Activated T-helper 1 cell treated with anti-CD3 and anti-CD28 coated beads, Interleukin-12 subunit alpha, Interleukin-12 subunit beta, Interleukin-2, Interleukin-4 antibody, amounts not matched to agents 30 ng/mL and 10 ng/mL and 1 ng/mL, durations not matched to agents 14 hours and 24 hours and 36 hours (primary cell): ENCODE data around the gene UTP14A. TPM values are rescaled to one million over a fixed set of nuclear protein-coding genes. Genes with fewer than 3 reads are reported as not detected.

Experiments
- DNase-seq: peaks from one replicate; pipeline ENCODE4 v3.0.0; 2021; ENCODE audit warnings: low spot score
- H3K27ac Mint-ChIP-seq: one replicate; pipeline ENCODE4 v1.8.0; 2021; ENCODE audit warnings: mild to moderate bottlenecking, mixed read lengths
- H3K27me3 Mint-ChIP-seq: one replicate; pipeline ENCODE4 v1.8.0; 2022; ENCODE audit warnings: mild to moderate bottlenecking, moderate library complexity, mixed read lengths; ENCODE audit not compliant: insufficient read depth
- H3K36me3 Mint-ChIP-seq: one replicate; pipeline ENCODE4 v1.8.0; 2021; ENCODE audit warnings: low read depth, mixed read lengths
- H3K4me1 Mint-ChIP-seq: one replicate; pipeline ENCODE4 v1.8.0; 2021; ENCODE audit warnings: low read depth, mixed read lengths
- H3K4me3 Mint-ChIP-seq: one replicate; pipeline ENCODE4 v1.8.0; 2021; ENCODE audit warnings: mild to moderate bottlenecking, moderate library complexity, mixed read lengths
- H3K9me3 Mint-ChIP-seq: one replicate; pipeline ENCODE4 v1.8.0; 2021; ENCODE audit warnings: mixed read lengths
- intact Hi-C: fragments of 100-400 bp; cut with micrococcal nuclease; formaldehyde crosslinking; loops from one replicate; pipeline ENCODE4 v1.15.1; 2024
- total RNA-seq: library from RNA; stranded (reverse); gene quantifications from 2 replicates; pipeline ENCODE4 v1.2.3, GENCODE V29; 2022

The UTP14A gene
- total RNA-seq, 1 donor from 2014 or later: 62.4 TPM

GRCh38 chrX:129931411-129932015 is 25.5 kb downstream of the UTP14A start:
- H3K4me1 Mint-ChIP-seq: peaks cover 5% of the 10 kb centered on the region

DNA sequence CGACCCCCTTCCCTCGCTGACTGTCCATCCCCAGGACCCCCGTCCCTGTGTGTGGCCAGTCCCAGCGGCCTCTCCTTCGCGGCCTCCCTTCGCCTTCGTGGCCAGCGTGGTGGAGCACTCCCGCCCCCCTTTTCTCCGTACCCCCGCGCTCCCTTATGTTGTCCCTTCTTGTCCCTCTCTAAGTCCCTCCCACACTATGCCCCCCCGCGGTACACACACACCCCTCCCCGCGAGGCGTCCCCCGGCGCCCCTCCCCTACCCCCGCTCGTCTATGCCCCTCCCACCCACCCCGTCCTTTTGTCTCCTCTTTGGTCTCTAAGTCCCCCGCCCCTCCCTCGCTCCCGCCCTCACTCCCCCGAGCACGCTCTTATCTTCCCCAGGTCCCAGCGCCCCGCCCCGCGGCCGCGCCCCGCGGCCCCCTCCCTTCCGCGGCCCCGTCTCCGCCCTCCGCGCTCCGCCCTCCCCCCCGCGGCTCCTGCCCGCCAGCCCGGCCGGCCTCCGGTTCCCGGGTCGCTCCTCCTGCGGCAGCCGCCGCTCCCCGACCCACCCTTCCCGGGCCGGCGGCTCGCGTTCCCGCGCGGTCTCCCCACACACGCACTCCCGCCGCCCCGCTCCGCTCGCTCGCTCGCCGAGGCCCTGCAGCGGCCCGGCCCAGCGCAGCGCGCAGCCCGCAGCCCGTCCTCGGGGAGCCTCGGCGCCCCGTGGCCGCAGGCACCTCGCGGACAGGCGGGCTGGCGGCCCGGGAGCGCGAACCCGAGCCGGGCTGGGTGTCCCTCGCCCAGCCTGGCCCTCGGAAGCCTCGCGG is 26.3 kb downstream of the UTP14A start:
- peak; percentile 68 for DNase-seq
- no peaks in the 10 kb centered on the region for H3K9me3 Mint-ChIP-seq
- H3K27me3 Mint-ChIP-seq: peaks cover 15% of the 10 kb centered on the region
- peaks cover 4% of the 10 kb centered on the region for H3K36me3 Mint-ChIP-seq
- no peak overlapping the region for H3K27ac Mint-ChIP-seq
- H3K4me1 Mint-ChIP-seq: peaks cover 5% of the 10 kb centered on the region
- peak overlapping the region; percentile 76 for H3K4me3 Mint-ChIP-seq
- intact Hi-C loops: loop anchor here (1.0 to 5.0 kb wide), 3 partner anchors 25 to 330 kb away; partner anchors contain the start of gene BCORL1

More at GRCh38 chrX:129931411-129932015, 25.5 kb downstream of the UTP14A start:
- peak; percentile 52 for DNase-seq
- H3K9me3 Mint-ChIP-seq: no peaks in the 10 kb centered on the region
- H3K4me3 Mint-ChIP-seq: peak overlapping the region; percentile 81
- H3K27ac Mint-ChIP-seq: peak overlapping the region; percentile 80
- peaks cover 7% of the 10 kb centered on the region for H3K36me3 Mint-ChIP-seq
- intact Hi-C loops: loop anchor here (1.0 to 5.0 kb wide), 6 partner anchors 25 to 329 kb away; partner anchors contain the start of genes BCORL1 and UTP14A
- peaks cover 9% of the 10 kb centered on the region for H3K27me3 Mint-ChIP-seq

- Mint-ChIP-seq H3K27me3 (peaks cover 18% of the 10 kb centered on the region), H3K4me3 (peak overlapping the region; percentile 53), H3K9me3 (no peaks in the 10 kb centered on the region), H3K4me1 (peaks cover 5% of the 10 kb centered on the region), H3K36me3 (peaks cover 4% of the 10 kb centered on the region), H3K27ac (no peak overlapping the region)
- intact Hi-C loops: loop anchor here (1.0 to 5.0 kb wide), 3 partner anchors 24 to 331 kb away; partner anchors contain the start of gene BCORL1
- no peak for DNase-seq
Measured at GRCh38 chrX:129932821-129933321, 26.9 kb downstream of the UTP14A start.

DNA sequence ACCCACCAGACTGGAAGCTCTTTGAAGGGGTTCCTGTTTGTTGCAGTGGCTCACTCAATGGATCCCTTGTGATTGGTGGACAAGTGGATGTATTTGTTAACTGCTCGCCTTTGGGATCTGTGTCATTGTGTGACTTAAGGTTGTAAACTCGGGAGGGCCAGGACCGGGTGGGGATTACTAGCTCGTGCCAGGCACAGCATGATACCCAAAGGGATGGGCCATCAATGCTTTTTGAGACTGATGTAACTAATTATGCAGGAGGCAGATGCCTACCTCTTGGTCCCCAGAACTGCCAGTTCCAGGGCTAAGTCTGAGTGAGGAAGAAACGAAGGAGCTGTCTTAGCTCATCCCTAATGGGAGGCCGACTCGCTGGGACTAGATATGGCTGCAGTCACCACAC is 27.7 kb downstream of the UTP14A start:
- Mint-ChIP-seq H3K36me3 (peaks cover 4% of the 10 kb centered on the region), H3K27me3 (peaks cover 18% of the 10 kb centered on the region), H3K27ac (no peak overlapping the region), H3K4me1 (peaks cover 11% of the 10 kb centered on the region), H3K4me3 (peak overlapping the region; percentile 79), H3K9me3 (no peaks in the 10 kb centered on the region)
- intact Hi-C loops: loop anchor here (5.0 kb wide), 1 partner anchor 331 kb away; no protein-coding TSS in a partner anchor
- DNase-seq: no peak

DNA sequence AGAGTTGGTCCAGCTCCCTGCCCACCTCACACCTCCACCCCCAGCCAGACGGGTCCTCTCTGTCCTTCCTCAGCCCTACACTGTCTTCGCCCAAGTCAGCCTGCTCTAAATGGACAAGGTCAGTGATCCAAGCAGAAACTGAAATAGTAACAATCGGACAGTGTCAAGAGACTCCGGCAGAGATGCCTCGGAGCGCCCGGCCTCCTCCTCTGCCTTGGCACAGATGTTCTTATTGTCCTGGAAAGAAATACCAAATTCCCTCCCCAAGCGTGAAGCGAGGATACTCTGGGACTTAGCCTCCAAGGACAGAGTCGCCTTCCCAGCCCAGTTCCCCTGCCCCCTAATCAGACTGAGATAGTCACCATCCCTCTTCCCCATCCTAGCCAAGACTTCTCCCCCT is 28.5 kb downstream of the UTP14A start:
- intact Hi-C loops: loop anchor here (5.0 kb wide), 1 partner anchor 332 kb away; no protein-coding TSS in a partner anchor
- Mint-ChIP-seq H3K36me3 (no peaks in the 10 kb centered on the region), H3K27ac (no peak overlapping the region), H3K27me3 (peaks cover 18% of the 10 kb centered on the region), H3K4me1 (peaks cover 11% of the 10 kb centered on the region), H3K9me3 (no peaks in the 10 kb centered on the region), H3K4me3 (no peak overlapping the region)
- no peak for DNase-seq

- Mint-ChIP-seq H3K36me3 (no peaks in the 10 kb centered on the region), H3K27ac (no peak overlapping the region), H3K4me3 (no peak overlapping the region), H3K27me3 (peaks cover 18% of the 10 kb centered on the region), H3K9me3 (no peaks in the 10 kb centered on the region), H3K4me1 (peaks cover 11% of the 10 kb centered on the region)
- no peak for DNase-seq
- intact Hi-C loops: loop anchor here (5.0 kb wide), 1 partner anchor 333 kb away; no protein-coding TSS in a partner anchor
Measured at GRCh38 chrX:129934952-129935351, 29.0 kb downstream of the UTP14A start.

- intact Hi-C loops: no loop called here
- Mint-ChIP-seq H3K4me1 (peaks cover 7% of the 10 kb centered on the region), H3K4me3 (no peak overlapping the region), H3K27me3 (peaks cover 21% of the 10 kb centered on the region), H3K9me3 (no peaks in the 10 kb centered on the region), H3K27ac (no peak overlapping the region), H3K36me3 (no peaks in the 10 kb centered on the region)
- no peak for DNase-seq
Measured at GRCh38 chrX:129938081-129938480, 32.1 kb downstream of the UTP14A start.

GRCh38 chrX:129939986-129940385 is 34.0 kb downstream of the UTP14A start:
- no peaks in the 10 kb centered on the region for H3K36me3 Mint-ChIP-seq
- no peak overlapping the region for H3K27ac Mint-ChIP-seq
- DNase-seq: no peak
- intact Hi-C loops: no loop called here
- peaks cover 12% of the 10 kb centered on the region for H3K27me3 Mint-ChIP-seq
- H3K4me1 Mint-ChIP-seq: peaks cover 7% of the 10 kb centered on the region
- H3K4me3 Mint-ChIP-seq: no peak overlapping the region
- H3K9me3 Mint-ChIP-seq: no peaks in the 10 kb centered on the region

DNA sequence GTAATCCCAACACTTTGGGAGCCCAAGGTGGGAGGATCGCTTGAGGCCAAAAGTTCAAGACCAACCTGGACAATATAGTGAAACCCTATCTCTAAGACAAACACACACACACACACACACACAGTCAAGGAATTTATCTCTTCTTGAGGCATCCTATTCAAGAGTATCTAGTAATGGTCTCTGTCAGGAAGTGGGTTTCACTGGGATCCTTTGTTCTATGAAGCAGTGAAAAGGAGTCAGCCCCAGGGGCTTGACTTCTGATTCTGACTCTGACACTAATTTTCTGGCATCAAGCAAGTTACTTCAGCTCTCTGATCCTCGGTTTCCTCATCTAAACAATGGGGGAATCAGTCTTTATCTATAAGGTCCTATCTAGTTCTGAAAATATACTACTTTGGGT is 34.8 kb downstream of the UTP14A start:
- H3K4me1 Mint-ChIP-seq: peaks cover 7% of the 10 kb centered on the region
- H3K4me3 Mint-ChIP-seq: no peak overlapping the region
- no peaks in the 10 kb centered on the region for H3K9me3 Mint-ChIP-seq
- intact Hi-C loops: no loop called here
- H3K27me3 Mint-ChIP-seq: peaks cover 12% of the 10 kb centered on the region
- DNase-seq: no peak
- H3K36me3 Mint-ChIP-seq: no peaks in the 10 kb centered on the region
- no peak overlapping the region for H3K27ac Mint-ChIP-seq

DNA sequence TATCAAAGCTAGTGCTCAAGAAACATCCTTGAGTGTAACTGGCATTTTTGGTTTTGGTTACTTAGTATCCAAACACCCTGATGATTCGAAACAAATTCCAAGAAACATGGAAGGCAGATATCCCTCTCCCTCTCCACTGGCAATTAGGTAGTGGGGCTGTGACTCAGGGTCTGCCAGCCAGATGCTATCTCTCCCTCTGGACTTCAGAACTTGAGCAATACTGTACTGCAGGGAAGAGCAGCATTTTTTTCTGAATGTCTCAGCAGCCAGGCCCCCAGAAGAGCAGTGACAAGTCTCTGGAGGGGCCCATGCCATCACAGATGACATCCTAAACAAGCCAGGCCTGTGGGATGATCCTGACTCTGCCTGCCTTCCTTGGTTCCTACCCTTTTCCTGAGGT is 39.2 kb downstream of the UTP14A start:
- intact Hi-C loops: no loop called here
- Mint-ChIP-seq H3K27ac (no peak overlapping the region), H3K36me3 (no peaks in the 10 kb centered on the region), H3K9me3 (no peaks in the 10 kb centered on the region), H3K4me3 (no peak overlapping the region), H3K27me3 (peaks cover 3% of the 10 kb centered on the region), H3K4me1 (no peaks in the 10 kb centered on the region)
- no peak for DNase-seq

- Mint-ChIP-seq H3K36me3 (peaks cover 2% of the 10 kb centered on the region), H3K4me1 (peaks cover 17% of the 10 kb centered on the region), H3K9me3 (no peaks in the 10 kb centered on the region), H3K27me3 (peaks cover 8% of the 10 kb centered on the region), H3K4me3 (peak overlapping the region; percentile 39), H3K27ac (no peak overlapping the region)
- no peak for DNase-seq
- intact Hi-C loops: no loop called here
Measured at GRCh38 chrX:129953334-129953648, 47.3 kb downstream of the UTP14A start.

- peaks cover 17% of the 10 kb centered on the region for H3K4me1 Mint-ChIP-seq
- intact Hi-C loops: no loop called here
- H3K36me3 Mint-ChIP-seq: peaks cover 2% of the 10 kb centered on the region
- H3K4me3 Mint-ChIP-seq: peak overlapping the region; percentile 39
- no peaks in the 10 kb centered on the region for H3K9me3 Mint-ChIP-seq
- peaks cover 8% of the 10 kb centered on the region for H3K27me3 Mint-ChIP-seq
- no peak for DNase-seq
- no peak overlapping the region for H3K27ac Mint-ChIP-seq
Measured at GRCh38 chrX:129953881-129954280, 47.9 kb downstream of the UTP14A start.

DNA sequence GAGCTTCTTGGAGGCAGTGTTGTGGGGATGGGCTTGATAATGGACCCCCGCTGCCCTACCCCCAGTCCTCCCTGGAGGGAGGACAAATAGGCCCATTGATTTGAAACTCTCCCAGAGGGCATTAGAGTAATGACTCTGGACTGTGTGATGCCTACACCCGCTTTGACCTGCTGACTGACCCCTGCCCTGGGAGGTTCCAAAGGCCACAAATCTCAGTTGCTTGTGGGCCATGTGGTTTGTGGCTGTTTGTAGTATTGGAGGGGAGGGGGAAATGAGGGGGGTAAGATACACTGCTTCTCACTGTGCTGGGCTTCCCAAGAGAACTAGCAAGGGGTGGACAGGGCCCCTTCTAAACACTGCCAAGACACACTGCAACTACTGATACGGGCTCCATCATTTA is 48.8 kb downstream of the UTP14A start:
- H3K4me1 Mint-ChIP-seq: peaks cover 17% of the 10 kb centered on the region
- H3K36me3 Mint-ChIP-seq: peaks cover 2% of the 10 kb centered on the region
- peaks cover 8% of the 10 kb centered on the region for H3K27me3 Mint-ChIP-seq
- no peaks in the 10 kb centered on the region for H3K9me3 Mint-ChIP-seq
- H3K4me3 Mint-ChIP-seq: no peak overlapping the region
- H3K27ac Mint-ChIP-seq: no peak overlapping the region
- no peak for DNase-seq
- intact Hi-C loops: no loop called here
